HepG2 (cell line): Measurements from ENCODE around the gene PGA4. TPM values are rescaled to one million over a fixed set of nuclear protein-coding genes. Genes with fewer than 3 reads are reported as not detected.
"Not testable (repeated sequence)": the region's sequence is repeated elsewhere in the genome, so short reads cannot be mapped to it uniquely, and the experiment has no call there.

Source experiments
- ATAC-seq: fragments of 200-7000 bp; cut with Tn5 transposase; 3 replicates; pipeline ENCODE4 v1.9.1; 2020; ENCODE audit warnings: mild to moderate bottlenecking, moderate library complexity
- BruUV-seq: library from RNA; stranded (reverse); fragments of 400-500 nt; replicated peaks from 2 replicates; lab custom pipeline; 2021; lab: Mats Ljungman, UMichigan
- CTCF ChIA-PET: fragments of 300-600 bp; formaldehyde crosslinking; extraction: SDS; loops from one replicate; lab custom pipeline; 2021; ENCODE audit warnings: low total read pairs, inconsistent platforms, low intra/inter-chr PET ratio; lab: Yijun Ruan, JAX
- POLR2A ChIA-PET: fragments of 350-600 bp; sonication (Branson Sonifier 250); formaldehyde crosslinking; loops from one replicate; lab custom pipeline; 2020; ENCODE audit warnings: antibody characterized with exemption, inconsistent platforms; lab: Yijun Ruan, JAX
- DNase-seq: peaks from one replicate; pipeline ENCODE4 v3.0.0-alpha.2; 2015; ENCODE audit warnings: low spot score
- FAIRE-seq: peaks from 3 replicates; lab custom pipeline; 2011; peaks lifted over from hg19 to GRCh38; lab: Jason Lieb, UNC
- H2AFZ ChIP-seq: one replicate; pipeline ENCODE4 v1.6.1; 2011; ENCODE audit warnings: low read length, inconsistent platforms
- H3K27ac ChIP-seq: fragments of 300-600 bp; 3 replicates; pipeline ENCODE4 v1.8.0; 2011; ENCODE audit warnings: mixed run types, mild to moderate bottlenecking, mixed read lengths, low read length, inconsistent platforms; ENCODE audit not compliant: insufficient read depth; ENCODE audit errors: extremely low read length
- H3K27me3 ChIP-seq, 2 experiments: fragments of 200-600 bp in 1 of 2; 2 replicates in 1 of 2; 3 replicates in 1 of 2; pipeline versions ENCODE4 v1.6.0 to v1.8.0; 2011; ENCODE audit warnings: low read length in 2 of 2, mild to moderate bottlenecking in 2 of 2, moderate library complexity in 2 of 2, inconsistent platforms in 1 of 2; ENCODE audit not compliant: insufficient read depth in 2 of 2, control insufficient read depth in 1 of 2
- H3K36me3 ChIP-seq, 2 experiments: fragments of 200-600 bp in 1 of 2; replicated peaks in 1 of 2; 2 replicates in 1 of 2; 3 replicates in 1 of 2; pipeline versions ENCODE4 v1.5.1 to v1.8.0; 2011; ENCODE audit warnings: low read length in 2 of 2, inconsistent platforms in 1 of 2; ENCODE audit not compliant: insufficient read depth in 2 of 2, control insufficient read depth in 1 of 2
- H3K4me1 ChIP-seq: 2 replicates; pipeline ENCODE4 v1.5.1; 2012; ENCODE audit warnings: low read length, inconsistent platforms; ENCODE audit not compliant: insufficient read depth
- H3K4me2 ChIP-seq: 2 replicates; pipeline ENCODE4 v1.6.0; 2011; ENCODE audit warnings: low read depth, low read length, inconsistent platforms
- H3K4me3 ChIP-seq, 3 experiments: fragments of 200-600 bp in 1 of 3; sonication (generic), shearing (Covaris generic) in 1 of 3; replicated peaks in 1 of 3; 2 replicates each; pipeline ENCODE4 v1.5.1; 2011 to 2016; ENCODE audit warnings: low read length in 3 of 3, inconsistent platforms in 2 of 3, low read depth in 2 of 3, mild to moderate bottlenecking in 2 of 3, control low read depth in 1 of 3, mixed read lengths in 1 of 3; ENCODE audit not compliant: insufficient read depth in 1 of 3
- H3K79me2 ChIP-seq: one replicate; pipeline ENCODE4 v1.6.1; 2011; ENCODE audit warnings: low read length, inconsistent platforms; ENCODE audit not compliant: insufficient read depth
- H3K9ac ChIP-seq: 2 replicates; pipeline ENCODE4 v1.6.0; 2011; ENCODE audit warnings: mild to moderate bottlenecking, low read depth, low read length, inconsistent platforms; ENCODE audit not compliant: insufficient read depth
- H3K9me3 ChIP-seq: 2 replicates; pipeline ENCODE4 v1.5.1; 2012; ENCODE audit warnings: mild to moderate bottlenecking, low read length
- H4K20me1 ChIP-seq: 2 replicates; pipeline ENCODE4 v1.6.0; 2011; ENCODE audit warnings: inconsistent platforms, mild to moderate bottlenecking, low read length, moderate library complexity; ENCODE audit not compliant: insufficient read depth
- WGBS: methylation state at CpG from one replicate; pipeline ENCODE4 v1.1.6; 2017; ENCODE audit warnings: low lambda C conversion rate; 5-methylcytosine and 5-hydroxymethylcytosine counted together
- in situ Hi-C: cut with HindIII; loops from 2 replicates; pipeline ENCODE4 v1.10.0; 2017; ENCODE audit warnings: low pct_unique_long_range_greater_than_20kb; ENCODE audit not compliant: extremely low pct_ligation_motif_present
- intact Hi-C: fragments of 100-400 bp; cut with micrococcal nuclease; formaldehyde crosslinking; loops from one replicate; pipeline ENCODE4 v1.10.0; 2022; ENCODE audit not compliant: unreplicated experiment
- polyA plus RNA-seq, 8 experiments: library from polyadenylated mRNA; depleted of rRNA in 3 of 8; stranded (reverse) in 7 of 8; unstranded in 1 of 8; fragments of >200 nt; fragmentation: Illumina TruSeq in 4 of 8; extraction: Trizol in 4 of 8; gene quantifications; 2 replicates each; pipeline versions ENCODE4 v1.2.1 to v1.2.3, GENCODE V29; 2011 to 2016; ENCODE audit warnings: low read depth in 4 of 8, missing spikeins in 1 of 8, mixed read lengths in 1 of 8; ENCODE audit not compliant: insufficient read depth in 1 of 8
- total RNA-seq, 5 experiments: library from RNA; depleted of rRNA; stranded (reverse); fragments of >200 nt; fragmentation: Illumina TruSeq; extraction: Trizol; gene quantifications; 2 replicates each; pipeline ENCODE4 v1.2.3, GENCODE V29; 2016; ENCODE audit warnings: low read depth in 1 of 5

PGA4 gene
- total and polyA plus RNA-seq, 2 of the 13 experiments (the other 11 are each of a cell fraction or from before 2014, with no cell fraction given) = not detected

- CTCF ChIA-PET, FAIRE-seq: not testable (repeated sequence)
Measured at GRCh38 chr11:61210629-61211028, 11.5 kb upstream of the PGA4 start.

GRCh38 chr11:61211327-61211952, 10.7 kb upstream of the PGA4 start:
- CTCF ChIA-PET, H3K27me3 ChIP-seq, BruUV-seq, ATAC-seq, H2AFZ ChIP-seq, in situ Hi-C loops, H3K4me2 ChIP-seq, H3K9me3 ChIP-seq, H3K36me3 ChIP-seq, H3K9ac ChIP-seq, H3K4me3 ChIP-seq, H3K27ac ChIP-seq, intact Hi-C loops, H3K79me2 ChIP-seq, POLR2A ChIA-PET, H4K20me1 ChIP-seq, DNase-seq, FAIRE-seq, H3K4me1 ChIP-seq: not testable (repeated sequence)
- 5% methylated on average over 4 of the region's 10 CpGs for WGBS

More at GRCh38 chr11:61210629-61211028, 11.5 kb upstream of the PGA4 start:
- BruUV-seq, DNase-seq, POLR2A ChIA-PET, in situ Hi-C loops, ATAC-seq, H3K9me3 ChIP-seq, H3K4me3 ChIP-seq, H3K4me1 ChIP-seq, H2AFZ ChIP-seq, H3K79me2 ChIP-seq, intact Hi-C loops, H3K9ac ChIP-seq, H4K20me1 ChIP-seq, H3K27me3 ChIP-seq, H3K36me3 ChIP-seq, H3K27ac ChIP-seq, H3K4me2 ChIP-seq: not testable (repeated sequence)
- no CpG with 5 or more reads among the region's 6 CpGs for WGBS

- DNase-seq, FAIRE-seq, in situ Hi-C loops, H3K27ac ChIP-seq, BruUV-seq, H3K9me3 ChIP-seq, H3K9ac ChIP-seq, ATAC-seq, H3K27me3 ChIP-seq, H3K79me2 ChIP-seq, H3K36me3 ChIP-seq, H3K4me3 ChIP-seq, H3K4me1 ChIP-seq, H2AFZ ChIP-seq, intact Hi-C loops, POLR2A ChIA-PET, CTCF ChIA-PET, H4K20me1 ChIP-seq, H3K4me2 ChIP-seq: not testable (repeated sequence)
- whole genome bisulfite sequencing = no CpG with 5 or more reads among the region's 15 CpGs
Measured at GRCh38 chr11:61212202-61212601, 9.9 kb upstream of the PGA4 start.

- H4K20me1 ChIP-seq, DNase-seq, H3K9me3 ChIP-seq, H3K4me2 ChIP-seq, H3K4me1 ChIP-seq, FAIRE-seq, H3K36me3 ChIP-seq, intact Hi-C loops, H3K9ac ChIP-seq, H3K27ac ChIP-seq, H3K79me2 ChIP-seq, CTCF ChIA-PET, H3K4me3 ChIP-seq, in situ Hi-C loops, H3K27me3 ChIP-seq, BruUV-seq, POLR2A ChIA-PET, H2AFZ ChIP-seq, ATAC-seq: not testable (repeated sequence)
- no CpG with 5 or more reads among the region's 3 CpGs for WGBS
Measured at GRCh38 chr11:61213711-61214324, 8.3 kb upstream of the PGA4 start.
